Measurements from ENCODE around the gene EMP1.

- TF ChIP-seq, protein P1, sequence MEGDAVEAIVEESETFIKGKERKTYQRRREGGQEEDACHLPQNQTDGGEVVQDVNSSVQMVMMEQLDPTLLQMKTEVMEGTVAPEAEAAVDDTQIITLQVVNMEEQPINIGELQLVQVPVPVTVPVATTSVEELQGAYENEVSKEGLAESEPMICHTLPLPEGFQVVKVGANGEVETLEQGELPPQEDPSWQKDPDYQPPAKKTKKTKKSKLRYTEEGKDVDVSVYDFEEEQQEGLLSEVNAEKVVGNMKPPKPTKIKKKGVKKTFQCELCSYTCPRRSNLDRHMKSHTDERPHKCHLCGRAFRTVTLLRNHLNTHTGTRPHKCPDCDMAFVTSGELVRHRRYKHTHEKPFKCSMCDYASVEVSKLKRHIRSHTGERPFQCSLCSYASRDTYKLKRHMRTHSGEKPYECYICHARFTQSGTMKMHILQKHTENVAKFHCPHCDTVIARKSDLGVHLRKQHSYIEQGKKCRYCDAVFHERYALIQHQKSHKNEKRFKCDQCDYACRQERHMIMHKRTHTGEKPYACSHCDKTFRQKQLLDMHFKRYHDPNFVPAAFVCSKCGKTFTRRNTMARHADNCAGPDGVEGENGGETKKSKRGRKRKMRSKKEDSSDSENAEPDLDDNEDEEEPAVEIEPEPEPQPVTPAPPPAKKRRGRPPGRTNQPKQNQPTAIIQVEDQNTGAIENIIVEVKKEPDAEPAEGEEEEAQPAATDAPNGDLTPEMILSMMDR (conservative IDR thresholded peaks at IDR 0.05 in 1 of 2, IDR thresholded peaks at IDR 0.05 in 1 of 2; ENCODE audit: low read depth in 1 of 2, low read length in 2 of 2), result no peak
- TF ChIP-seq EZH2 (IDR thresholded peaks at IDR 0.05; ENCODE audit: low read length, missing control alignments), result no peak
Measured at GRCh38 chr12:13154831-13155230, 41.7 kb upstream of the EMP1 start.
